Mesothelial cell of epicardium (in vitro differentiated cells): ENCODE results near the gene TTC21B. TPM values are rescaled to one million over a fixed set of nuclear protein-coding genes. Genes with fewer than 3 reads are reported as not detected.
A peak's percentile ranks its signal among the peaks of the same experiment; 100 is the strongest.

Experiments
- DNase-seq, 2 experiments: peaks; one replicate each; pipeline ENCODE4 v3.0.0; 2021; ENCODE audit warnings: low spot score in 2 of 2; ENCODE audit not compliant: unreplicated experiment in 2 of 2
- H3K27ac Mint-ChIP-seq: 2 replicates; pipeline ENCODE4 v1.8.0; 2021; ENCODE audit warnings: mixed read lengths
- H3K27me3 Mint-ChIP-seq: 2 replicates; pipeline ENCODE4 v1.8.0; 2021; ENCODE audit warnings: low read depth, mixed read lengths
- H3K36me3 Mint-ChIP-seq: 2 replicates; pipeline ENCODE4 v1.8.0; 2021; ENCODE audit warnings: mixed read lengths
- H3K4me1 Mint-ChIP-seq: 2 replicates; pipeline ENCODE4 v1.8.0; 2021; ENCODE audit warnings: mixed read lengths
- H3K4me3 Mint-ChIP-seq: 2 replicates; pipeline ENCODE4 v1.8.0; 2021; ENCODE audit warnings: mild to moderate bottlenecking, moderate library complexity, mixed read lengths
- H3K9me3 Mint-ChIP-seq: 2 replicates; pipeline ENCODE4 v1.8.0; 2021; ENCODE audit warnings: mixed read lengths
- CTCF ChIP-seq: fragments of 200-600 bp; sonication (generic); IDR thresholded peaks from one replicate; pipeline ENCODE4 v1.5.0; 2021; ENCODE audit warnings: antibody characterized with exemption; ENCODE audit not compliant: unreplicated experiment
- total RNA-seq: library from RNA; stranded (reverse); gene quantifications from 3 replicates; pipeline ENCODE4 v1.2.1, GENCODE V29; 2021

The TTC21B gene
- total RNA-seq, 1 donor from 2014 or later: 33.8 TPM

GRCh38 chr2:165927353-165927752 is 26.2 kb downstream of the TTC21B start:
- Mint-ChIP-seq H3K4me1 (no peaks in the 10 kb centered on the region), H3K27me3 (no peaks in the 10 kb centered on the region), H3K27ac (no peak overlapping the region), H3K4me3 (no peak overlapping the region), H3K36me3 (peaks cover 33% of the 10 kb centered on the region), H3K9me3 (no peaks in the 10 kb centered on the region)
- no peak for DNase-seq
- no peak for TF ChIP-seq CTCF

- Mint-ChIP-seq H3K27me3 (no peaks in the 10 kb centered on the region), H3K36me3 (peaks cover 35% of the 10 kb centered on the region), H3K27ac (no peak overlapping the region), H3K4me3 (no peak overlapping the region), H3K9me3 (no peaks in the 10 kb centered on the region), H3K4me1 (no peaks in the 10 kb centered on the region)
- TF ChIP-seq CTCF: peak; percentile 28
- DNase-seq: no peak
Observed at GRCh38 chr2:165924946-165925345, 28.6 kb downstream of the TTC21B start.

GRCh38 chr2:165920748-165921147 is 32.8 kb downstream of the TTC21B start:
- Mint-ChIP-seq H3K27ac (peak overlapping the region; percentile 53), H3K9me3 (no peaks in the 10 kb centered on the region), H3K36me3 (peaks cover 22% of the 10 kb centered on the region), H3K4me3 (no peak overlapping the region), H3K27me3 (no peaks in the 10 kb centered on the region), H3K4me1 (no peaks in the 10 kb centered on the region)
- DNase-seq: no peak
- TF ChIP-seq CTCF: no peak

GRCh38 chr2:165913636-165914035 is 39.9 kb downstream of the TTC21B start:
- no peak overlapping the region for H3K4me3 Mint-ChIP-seq
- peaks cover 29% of the 10 kb centered on the region for H3K36me3 Mint-ChIP-seq
- H3K4me1 Mint-ChIP-seq: no peaks in the 10 kb centered on the region
- H3K27ac Mint-ChIP-seq: no peak overlapping the region
- DNase-seq: no peak
- no peaks in the 10 kb centered on the region for H3K27me3 Mint-ChIP-seq
- no peak for TF ChIP-seq CTCF
- no peaks in the 10 kb centered on the region for H3K9me3 Mint-ChIP-seq

- no peaks in the 10 kb centered on the region for H3K27me3 Mint-ChIP-seq
- peaks cover 28% of the 10 kb centered on the region for H3K36me3 Mint-ChIP-seq
- H3K4me1 Mint-ChIP-seq: no peaks in the 10 kb centered on the region
- no peak for TF ChIP-seq CTCF
- DNase-seq: no peak
- H3K4me3 Mint-ChIP-seq: no peak overlapping the region
- H3K9me3 Mint-ChIP-seq: no peaks in the 10 kb centered on the region
- H3K27ac Mint-ChIP-seq: no peak overlapping the region
Observed at GRCh38 chr2:165911981-165912380, 41.6 kb downstream of the TTC21B start.

- H3K27me3 Mint-ChIP-seq: no peaks in the 10 kb centered on the region
- no peaks in the 10 kb centered on the region for H3K9me3 Mint-ChIP-seq
- no peak for TF ChIP-seq CTCF
- H3K36me3 Mint-ChIP-seq: peaks cover 25% of the 10 kb centered on the region
- H3K4me1 Mint-ChIP-seq: no peaks in the 10 kb centered on the region
- H3K4me3 Mint-ChIP-seq: no peak overlapping the region
- no peak for DNase-seq
- H3K27ac Mint-ChIP-seq: no peak overlapping the region
Observed at GRCh38 chr2:165911231-165911630, 42.3 kb downstream of the TTC21B start.
